H1 (cell line): Measurements from ENCODE around the gene NSD2. TPM values are rescaled to one million over a fixed set of nuclear protein-coding genes. Genes with fewer than 3 reads are reported as not detected.

Source experiments
- CTCF ChIA-PET: fragments of 300-600 bp; sonication (Branson Sonifier 250); formaldehyde crosslinking; loops from one replicate; lab custom pipeline; 2021; ENCODE audit not compliant: partially characterized antibody; lab: Charles Lee
- POLR2A ChIA-PET: fragments of 300-600 bp; sonication (Branson Sonifier 250); formaldehyde crosslinking; loops from one replicate; lab custom pipeline; 2021; ENCODE audit warnings: inconsistent platforms; ENCODE audit not compliant: partially characterized antibody; lab: Charles Lee
- DNase-seq, 2 experiments: peaks; one replicate each; pipeline versions ENCODE4 v3.0.0 to v3.0.0-alpha.2; 2010 to 2022; ENCODE audit warnings: low spot score in 2 of 2, low read depth in 1 of 2, mixed read lengths in 1 of 2
- FAIRE-seq: peaks from 2 replicates; lab custom pipeline; 2011; peaks lifted over from hg19 to GRCh38; lab: Jason Lieb, UNC
- H2AFZ ChIP-seq: 2 replicates; pipeline ENCODE4 v1.8.1; 2012; ENCODE audit warnings: low read length, inconsistent platforms
- H2AK5ac ChIP-seq: 2 replicates; pipeline ENCODE4 v1.6.1; 2013; ENCODE audit warnings: low read depth, low read length
- H2BK120ac ChIP-seq: replicated peaks from 2 replicates; pipeline ENCODE3; 2013; ENCODE audit warnings: low read depth, low read length, inconsistent platforms
- H2BK12ac ChIP-seq: 2 replicates; pipeline ENCODE4 v1.6.1; 2013; ENCODE audit warnings: low read depth, low read length
- H2BK15ac ChIP-seq: 2 replicates; pipeline ENCODE4 v1.6.1; 2013; ENCODE audit warnings: low read length
- H2BK20ac ChIP-seq: 2 replicates; pipeline ENCODE4 v1.6.1; 2013; ENCODE audit warnings: low read length
- H2BK5ac ChIP-seq: 2 replicates; pipeline ENCODE4 v1.6.1; 2013; ENCODE audit warnings: low read depth, low read length
- H3K14ac ChIP-seq: 2 replicates; pipeline ENCODE4 v1.6.1; 2013; ENCODE audit warnings: inconsistent platforms; ENCODE audit not compliant: insufficient read length
- H3K18ac ChIP-seq: 2 replicates; pipeline ENCODE4 v1.6.1; 2013; ENCODE audit warnings: low read length; ENCODE audit errors: extremely low read depth
- H3K23ac ChIP-seq: 2 replicates; pipeline ENCODE4 v1.6.1; 2013; ENCODE audit warnings: inconsistent platforms; ENCODE audit not compliant: insufficient read length
- H3K23me2 ChIP-seq: 2 replicates; pipeline ENCODE4 v1.6.1; 2013; ENCODE audit warnings: low read depth, low read length
- H3K27ac ChIP-seq: 2 replicates; pipeline ENCODE4 v1.6.1; 2011; ENCODE audit warnings: low read depth, low read length, inconsistent platforms
- H3K27me3 ChIP-seq, 4 experiments: replicated peaks in 1 of 4; 1 replicate in 1 of 4; 2 replicates in 3 of 4; pipeline versions ENCODE4 v1.6.1 to v1.8.1; 2011 to 2013; ENCODE audit warnings: low read length in 3 of 4, mild to moderate bottlenecking in 3 of 4, inconsistent platforms in 2 of 4, mixed read lengths in 2 of 4, moderate library complexity in 1 of 4; ENCODE audit not compliant: control insufficient read depth in 3 of 4, insufficient read depth in 3 of 4; ENCODE audit errors: extremely low read depth in 1 of 4
- H3K36me3 ChIP-seq, 4 experiments: 2 replicates each; pipeline versions ENCODE4 v1.6.1 to v1.8.1; 2011 to 2013; ENCODE audit warnings: mild to moderate bottlenecking in 4 of 4, low read length in 3 of 4, moderate library complexity in 2 of 4, control low read depth in 1 of 4, inconsistent platforms in 1 of 4; ENCODE audit not compliant: insufficient read depth in 4 of 4, control insufficient read depth in 2 of 4
- H3K4ac ChIP-seq: replicated peaks from 2 replicates; pipeline ENCODE3; 2013; ENCODE audit warnings: low read length, low read depth, mixed read lengths, inconsistent platforms; ENCODE audit not compliant: insufficient read length
- H3K4me1 ChIP-seq, 4 experiments: replicated peaks in 1 of 4; 1 replicate in 1 of 4; 2 replicates in 3 of 4; pipeline versions ENCODE4 v1.6.1 to v1.8.1; 2011 to 2013; ENCODE audit warnings: low read length in 3 of 4, inconsistent platforms in 2 of 4, mixed read lengths in 1 of 4; ENCODE audit not compliant: insufficient read depth in 4 of 4, control insufficient read depth in 3 of 4
- H3K4me2 ChIP-seq, 2 experiments: 2 replicates each; pipeline versions ENCODE4 v1.6.1 to v1.8.1; 2011 to 2013; ENCODE audit warnings: low read depth in 2 of 2, low read length in 2 of 2, control low read depth in 1 of 2, inconsistent platforms in 1 of 2, mild to moderate bottlenecking in 1 of 2; ENCODE audit not compliant: insufficient read depth in 1 of 2
- H3K4me3 ChIP-seq, 4 experiments: fragments of 200-600, 300-600 bp in 1 of 4; sonication (generic), shearing (Covaris generic), sonication (Bioruptor Twin) in 1 of 4; 2 replicates each; pipeline versions ENCODE4 v1.5.1 to v1.8.1; 2011 to 2016; ENCODE audit warnings: low read length in 4 of 4, low read depth in 3 of 4, control low read depth in 2 of 4, inconsistent platforms in 2 of 4, mild to moderate bottlenecking in 2 of 4, mixed read lengths in 1 of 4, moderate library complexity in 1 of 4; ENCODE audit not compliant: insufficient read depth in 2 of 4; ENCODE audit errors: extremely low read depth in 1 of 4
- H3K56ac ChIP-seq: replicated peaks from 2 replicates; pipeline ENCODE3; 2013; ENCODE audit warnings: low read depth, mild to moderate bottlenecking, mixed read lengths, low read length, inconsistent platforms; ENCODE audit not compliant: insufficient read length
- H3K79me1 ChIP-seq: 2 replicates; pipeline ENCODE4 v1.6.1; 2013; ENCODE audit warnings: low read depth, low read length, control low read depth
- H3K79me2 ChIP-seq, 2 experiments: 2 replicates each; pipeline versions ENCODE4 v1.6.1 to v1.8.1; 2012 to 2013; ENCODE audit warnings: low read length in 2 of 2, mild to moderate bottlenecking in 2 of 2, inconsistent platforms in 1 of 2; ENCODE audit not compliant: insufficient read depth in 2 of 2, control insufficient read depth in 1 of 2
- H3K9ac ChIP-seq, 4 experiments: replicated peaks in 1 of 4; 1 replicate in 1 of 4; 2 replicates in 3 of 4; pipeline versions ENCODE4 v1.6.1 to v1.8.1; 2011 to 2013; ENCODE audit warnings: low read depth in 3 of 4, low read length in 3 of 4, control low read depth in 2 of 4, mild to moderate bottlenecking in 2 of 4, moderate library complexity in 2 of 4, inconsistent platforms in 1 of 4; ENCODE audit errors: extremely low read depth in 1 of 4
- H3K9me3 ChIP-seq, 2 experiments: 2 replicates each; pipeline versions ENCODE4 v1.6.1 to v1.8.1; 2012 to 2013; ENCODE audit warnings: mild to moderate bottlenecking in 2 of 2, moderate library complexity in 2 of 2, control low read depth in 1 of 2, inconsistent platforms in 1 of 2, low read depth in 1 of 2, low read length in 1 of 2, mixed read lengths in 1 of 2; ENCODE audit not compliant: insufficient read depth in 2 of 2
- H4K20me1 ChIP-seq, 2 experiments: replicated peaks in 1 of 2; 2 replicates each; pipeline versions ENCODE3 to v1.8.1; 2011 to 2013; ENCODE audit warnings: inconsistent platforms in 2 of 2, low read length in 2 of 2, mild to moderate bottlenecking in 1 of 2; ENCODE audit not compliant: insufficient read depth in 2 of 2, control insufficient read depth in 1 of 2
- H4K5ac ChIP-seq: 2 replicates; pipeline ENCODE4 v1.6.1; 2013; ENCODE audit warnings: low read length, low read depth, mixed read lengths, inconsistent platforms; ENCODE audit not compliant: insufficient read length
- H4K8ac ChIP-seq: 2 replicates; pipeline ENCODE4 v1.8.0; 2013; ENCODE audit warnings: mild to moderate bottlenecking, moderate library complexity, low read length, inconsistent platforms; ENCODE audit not compliant: insufficient read depth; ENCODE audit errors: extremely low read depth
- H4K91ac ChIP-seq: replicated peaks from 2 replicates; pipeline ENCODE3; 2013; ENCODE audit warnings: low read length, mixed read lengths, inconsistent platforms; ENCODE audit not compliant: insufficient read length
- BACH1 ChIP-seq: IDR thresholded peaks from 2 replicates; pipeline ENCODE4 v1.6.1; 2012; ENCODE audit warnings: low read length, improper control_type of control experiment
- CREB1 ChIP-seq: IDR thresholded peaks from 2 replicates; pipeline ENCODE4 v1.6.1; 2012; ENCODE audit warnings: inconsistent platforms
- YY1 ChIP-seq: IDR thresholded peaks from 2 replicates; pipeline ENCODE4 v1.6.1; 2011; ENCODE audit warnings: low read depth, mild to moderate bottlenecking, low read length
- WGBS, 2 experiments: shearing (Covaris generic) in 1 of 2; methylation state at CpG; one replicate each; pipeline versions ENCODE4 v1.1.6 to v1.1.7; 2013 to 2015; ENCODE audit warnings: low lambda C conversion rate in 2 of 2, mixed read lengths in 2 of 2, inconsistent platforms in 1 of 2, low coverage in 1 of 2, missing lambda C conversion rate in 1 of 2; ENCODE audit not compliant: insufficient replicate concordance in 2 of 2, insufficient coverage in 1 of 2, insufficient read length in 1 of 2; ENCODE audit errors: extremely low coverage in 1 of 2, missing lambda C conversion rate in 1 of 2; 5-methylcytosine and 5-hydroxymethylcytosine counted together
- polyA plus RNA-seq, 7 experiments: library from polyadenylated mRNA; depleted of rRNA in 3 of 7; stranded (reverse) in 5 of 7; unstranded in 2 of 7; fragments of >200 nt in 5 of 7; fragments of 200-250 nt in 2 of 7; gene quantifications; 1 replicate in 5 of 7; 2 replicates in 1 of 7; 4 replicates in 1 of 7; pipeline versions ENCODE4 v1.2.1 to v1.2.3, GENCODE V29; 2011 to 2013; ENCODE audit warnings: missing spikeins in 2 of 7, mixed read lengths in 2 of 7
- total RNA-seq: library from RNA; stranded (reverse); fragmentation: NEBNext Ultra II Directional; extraction: Animal tissue kit (Norgen Biotek cat#: 25700); gene quantifications from 2 replicates; pipeline ENCODE4 v1.2.1, GENCODE V29; 2021

Gene NSD2
- total and polyA plus RNA-seq, 2 of the 8 experiments (the other 6 are each of a cell fraction or from before 2014, with no cell fraction given): 26.7 to 129 TPM

DNA sequence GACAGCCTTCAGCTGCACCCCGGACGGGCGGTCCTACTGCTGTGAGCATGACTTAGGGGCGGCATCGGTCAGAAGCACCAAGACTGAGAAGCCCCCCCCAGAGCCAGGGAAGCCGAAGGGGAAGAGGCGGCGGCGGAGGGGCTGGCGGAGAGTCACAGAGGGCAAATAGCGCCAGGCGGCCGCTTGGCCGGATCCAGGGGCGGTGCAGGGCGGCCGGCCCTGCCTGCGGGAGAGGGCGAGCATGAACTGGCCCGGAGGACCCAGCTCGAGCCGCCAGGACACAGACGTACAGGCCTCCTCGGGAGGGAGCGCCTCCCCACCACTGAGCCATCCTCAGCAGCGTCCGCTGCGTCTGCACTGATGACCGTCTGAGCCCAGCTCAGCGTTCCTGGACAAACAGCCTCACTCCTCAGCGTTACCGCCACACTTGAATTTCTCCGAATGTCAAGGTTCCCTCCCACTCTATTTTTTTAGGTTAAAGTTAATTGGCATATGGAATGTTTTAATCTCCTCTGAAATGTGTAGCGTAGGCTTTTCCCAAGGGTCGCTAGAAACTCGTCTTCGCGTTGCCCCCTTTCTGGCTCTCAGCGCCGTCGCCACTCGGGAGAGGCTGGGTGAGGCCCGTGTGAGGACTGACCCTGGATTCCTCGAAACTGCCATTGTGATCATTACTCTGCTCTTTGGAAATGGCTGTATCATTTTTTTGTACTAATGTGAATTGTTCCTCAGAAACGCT, 107.7 kb downstream of the NSD2 start:
- H4K5ac ChIP-seq: no peak overlapping the region
- DNase-seq (no peak), FAIRE-seq (no peak)
- no peak overlapping the region for H3K27ac ChIP-seq
- H3K9me3 ChIP-seq: no peaks in the 10 kb centered on the region
- H3K4ac ChIP-seq: no peak overlapping the region
- H3K4me1 ChIP-seq: no peaks in the 10 kb centered on the region; a peak in 1 of 7 replicates
- H2BK15ac ChIP-seq: no peak overlapping the region
- H4K8ac ChIP-seq: no peak overlapping the region
- H3K56ac ChIP-seq: no peak overlapping the region
- H3K23ac ChIP-seq: no peak overlapping the region
- POLR2A ChIA-PET: interaction anchor here (1.1 kb wide), 1 partner anchor 9 kb away, joined by 3 read pairs; no protein-coding TSS in a partner anchor
- H3K79me1 ChIP-seq: no peaks in the 10 kb centered on the region
- no peak overlapping the region; the same call in 1 of the 2 replicates for H2BK5ac ChIP-seq
- 97% methylated on average over 39 of the region's 45 CpGs; no CpG with 5 or more reads in 1 of the 2 experiments for WGBS, 2 experiments
- H3K23me2 ChIP-seq: no peaks in the 10 kb centered on the region
- no peak for TF ChIP-seq BACH1
- TF ChIP-seq CREB1: no peak
- no peak for TF ChIP-seq YY1
- H3K18ac ChIP-seq: no peak overlapping the region
- H3K27me3 ChIP-seq: no peaks in the 10 kb centered on the region
- H3K14ac ChIP-seq: no peak overlapping the region
- H4K91ac ChIP-seq: no peak overlapping the region
- no peak overlapping the region for H2BK20ac ChIP-seq
- H2BK120ac ChIP-seq: no peak overlapping the region
- CTCF ChIA-PET: interaction anchor here (1.4 kb wide), 1 partner anchor 14 kb away, joined by 3 read pairs; no protein-coding TSS in a partner anchor
- no peak overlapping the region for H2AFZ ChIP-seq
- H3K79me2 ChIP-seq: no peaks in the 10 kb centered on the region
- no peak overlapping the region for H3K4me3 ChIP-seq
- H3K4me2 ChIP-seq: no peak overlapping the region
- no peak overlapping the region for H2BK12ac ChIP-seq
- no peak overlapping the region for H2AK5ac ChIP-seq
- peaks cover 22 to 79% (median 61%) of the 10 kb centered on the region in 4 experiments for H3K36me3 ChIP-seq
- H4K20me1 ChIP-seq: peaks cover 0 to 25% of the 10 kb centered on the region in 2 experiments
- no peak overlapping the region for H3K9ac ChIP-seq
